Measurements from ENCODE around the gene MED10.

GRCh38 chr5:6343951-6344592 is 34.3 kb downstream of the MED10 start:
- TF ChIP-seq CTCF (IDR thresholded peaks at IDR 0.05): no peak
- TF ChIP-seq EZH2 (IDR thresholded peaks at IDR 0.05; ENCODE audit: borderline replicate concordance, insufficient read depth, low read depth, low read length, poor library complexity, severe bottlenecking): no peak
